NCI-H510A treated with DMSO at 0.1 percent for 48 hours (cell line): ENCODE data around the gene NFYA.

Source experiments
- DNase-seq: peaks from one replicate; lab custom pipeline; 2025; lab: John Stamatoyannopoulos, UW

The NFYA gene

DNA sequence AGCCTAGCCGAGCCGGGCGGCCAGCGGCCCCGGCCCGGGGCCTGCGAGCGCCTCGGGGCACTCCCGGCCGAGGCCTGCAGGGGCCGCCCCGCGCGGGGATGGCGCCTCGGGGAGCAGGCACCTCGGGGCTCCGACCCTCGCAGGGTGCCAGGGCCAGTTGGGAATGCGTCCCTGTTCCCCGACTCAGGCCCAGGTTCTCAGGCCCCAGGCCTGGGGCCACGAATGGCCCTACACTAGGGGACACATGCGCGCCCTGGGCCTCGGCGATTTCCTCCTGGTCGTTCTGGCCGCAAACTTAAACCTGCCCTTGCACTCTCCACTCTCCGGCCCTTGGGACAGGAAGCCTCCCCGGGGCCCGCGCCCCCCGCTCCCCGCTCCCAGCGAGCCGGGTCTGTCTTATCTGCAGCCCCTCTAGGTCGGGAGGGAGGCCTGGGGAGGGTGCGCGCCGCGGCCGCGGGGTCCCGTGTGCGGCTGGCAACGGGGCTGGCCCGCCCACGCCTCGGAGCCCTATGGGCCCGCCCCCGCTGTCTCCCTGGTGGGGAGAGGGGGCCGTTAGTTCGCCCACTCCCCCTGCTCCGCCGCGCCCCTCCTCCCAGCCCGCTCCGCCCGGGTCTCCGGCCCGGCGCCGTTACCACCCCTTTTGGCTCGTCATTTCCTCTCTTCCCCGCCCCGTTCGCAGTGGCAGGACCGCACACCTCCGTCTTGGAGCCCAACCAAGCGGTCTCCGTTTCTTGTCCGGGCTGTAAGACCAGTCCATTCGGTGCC, 611 bp downstream of the NFYA start:
- DNase-seq = peak; percentile 86

DNA sequence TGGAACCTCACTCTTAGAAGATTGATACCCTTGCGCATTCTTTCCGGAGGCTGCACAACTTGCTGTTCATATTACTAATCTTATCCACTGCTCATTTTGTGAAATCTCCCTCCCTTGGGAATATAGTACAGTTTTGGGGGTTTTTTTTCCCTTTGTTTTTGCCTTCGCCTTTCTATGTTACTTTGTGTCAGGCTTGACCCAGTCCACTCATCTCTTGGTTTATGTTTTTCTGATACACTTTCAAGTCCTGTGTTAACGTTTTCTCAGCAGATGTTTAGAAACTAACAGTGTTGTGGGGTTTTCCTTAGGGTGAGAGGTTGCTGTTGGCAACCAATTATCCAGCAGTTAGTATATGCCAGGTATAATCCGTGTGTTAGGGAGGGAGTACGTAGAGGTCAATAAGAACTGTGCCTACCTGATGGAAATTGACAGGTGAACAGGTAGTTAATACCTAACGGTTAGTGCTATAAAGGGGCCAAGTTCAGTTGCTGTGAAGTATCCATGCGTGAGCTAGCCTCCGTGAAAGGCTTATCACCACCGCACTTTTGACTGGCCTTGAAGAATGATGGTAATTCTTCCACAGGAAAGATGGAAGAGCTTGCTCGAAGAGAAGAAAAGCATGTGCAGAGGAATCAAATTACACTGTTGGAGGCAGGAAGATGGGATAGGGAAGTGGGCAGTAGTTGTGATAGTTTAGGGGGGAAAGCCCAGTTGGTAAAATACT, 1.4 kb downstream of the NFYA start:
- DNase-seq = peak; percentile 55

GRCh38 chr6:41074692-41075436, 2.1 kb downstream of the NFYA start:
- no peak for DNase-seq

GRCh38 chr6:41075651-41076626, 3.2 kb downstream of the NFYA start:
- no peak for DNase-seq

DNA sequence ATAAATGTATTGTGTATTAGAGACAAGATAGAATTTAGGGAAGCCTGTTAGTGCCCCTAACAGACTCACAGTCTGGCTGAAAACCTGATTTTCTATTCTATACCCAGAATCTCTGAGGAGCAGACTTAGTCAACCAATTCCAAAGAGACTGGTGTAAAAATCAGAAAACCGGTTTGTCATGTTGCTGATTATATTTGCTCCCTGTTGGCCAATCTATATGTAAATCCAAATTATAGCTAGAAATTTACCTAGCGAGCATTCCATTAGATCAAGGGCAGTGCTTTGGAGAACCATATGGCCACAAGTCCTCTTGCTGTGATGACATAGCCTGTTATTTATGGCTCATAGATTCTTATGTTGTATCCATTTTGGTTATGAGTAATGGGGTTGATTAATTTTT, 4.8 kb downstream of the NFYA start:
- no peak for DNase-seq

DNA sequence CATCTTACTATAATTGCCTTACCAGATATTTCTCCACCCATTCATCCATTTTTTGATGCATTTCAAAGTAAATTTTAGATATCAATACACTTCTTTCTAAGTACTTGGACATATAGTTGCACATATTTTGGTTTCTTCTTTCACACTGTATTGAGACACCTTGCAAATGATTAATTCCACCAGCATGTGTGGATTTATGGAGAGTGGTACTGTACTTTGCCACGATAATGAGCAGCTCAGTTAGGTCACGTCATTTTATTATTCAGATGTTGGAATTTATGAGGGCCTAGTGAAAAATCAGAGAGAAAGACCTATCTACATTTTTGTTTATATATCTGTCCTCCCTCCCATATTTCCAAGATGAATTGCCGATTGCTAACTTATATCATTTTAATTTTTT, 5.3 kb downstream of the NFYA start:
- DNase-seq = no peak

DNA sequence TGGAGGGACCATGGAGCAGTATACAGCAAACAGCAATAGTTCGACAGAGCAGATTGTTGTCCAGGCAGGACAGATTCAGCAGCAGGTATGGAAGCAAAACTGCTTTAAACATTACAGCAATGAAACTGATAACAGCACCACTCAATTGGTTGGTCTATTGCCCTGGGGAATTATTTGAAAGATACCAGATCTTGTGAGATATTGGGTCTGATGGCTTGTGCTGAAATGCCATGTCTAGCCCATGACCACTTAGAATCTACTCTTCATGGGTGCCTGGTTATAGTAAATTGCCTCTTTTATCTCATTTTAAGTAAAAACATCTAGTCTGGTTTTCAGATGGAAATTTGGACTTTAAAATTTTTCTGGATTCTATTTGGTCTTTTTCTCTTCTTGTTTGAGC, 6.3 kb downstream of the NFYA start:
- no peak for DNase-seq

GRCh38 chr6:41080621-41081020, 7.8 kb downstream of the NFYA start:
- DNase-seq = no peak

DNA sequence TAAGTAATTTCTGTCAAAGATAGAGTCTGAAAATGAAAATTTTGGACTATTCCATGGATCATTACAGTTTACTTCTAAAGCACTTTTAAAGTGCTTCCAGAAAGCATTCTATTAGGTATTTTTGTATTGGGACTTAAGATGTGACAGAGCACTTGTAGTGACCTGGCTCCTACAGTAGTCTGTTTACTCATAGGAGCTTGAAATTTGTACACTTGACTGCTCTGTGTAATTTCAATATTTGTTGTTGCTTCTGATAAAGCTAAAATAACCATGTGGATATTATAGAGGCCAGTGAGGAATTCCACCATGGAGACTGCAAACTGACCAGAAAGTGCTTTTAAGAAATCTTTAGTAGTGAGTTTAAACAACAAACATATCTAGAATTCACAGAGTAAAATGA, 10.3 kb downstream of the NFYA start:
- no peak for DNase-seq

DNA sequence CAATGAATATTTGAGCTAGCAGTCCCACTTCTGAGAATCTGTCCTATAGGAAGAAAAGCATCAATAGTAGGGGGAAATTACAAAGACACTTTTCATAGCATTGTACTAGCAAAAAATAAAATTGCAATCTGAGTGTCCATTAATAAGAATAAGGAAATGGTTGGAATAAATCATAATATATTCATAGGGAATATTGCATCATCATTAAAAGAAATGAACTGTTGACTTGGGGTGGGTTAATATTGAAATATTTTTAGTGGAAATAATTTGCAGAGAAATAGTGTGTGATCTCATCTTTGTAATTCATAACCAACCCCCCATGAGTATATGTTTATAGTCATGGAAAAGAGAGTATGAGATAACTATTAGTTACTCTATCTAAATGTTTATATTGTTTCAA, 12.4 kb downstream of the NFYA start:
- DNase-seq = no peak

GRCh38 chr6:41088451-41088850, 15.7 kb downstream of the NFYA start:
- no peak for DNase-seq

DNA sequence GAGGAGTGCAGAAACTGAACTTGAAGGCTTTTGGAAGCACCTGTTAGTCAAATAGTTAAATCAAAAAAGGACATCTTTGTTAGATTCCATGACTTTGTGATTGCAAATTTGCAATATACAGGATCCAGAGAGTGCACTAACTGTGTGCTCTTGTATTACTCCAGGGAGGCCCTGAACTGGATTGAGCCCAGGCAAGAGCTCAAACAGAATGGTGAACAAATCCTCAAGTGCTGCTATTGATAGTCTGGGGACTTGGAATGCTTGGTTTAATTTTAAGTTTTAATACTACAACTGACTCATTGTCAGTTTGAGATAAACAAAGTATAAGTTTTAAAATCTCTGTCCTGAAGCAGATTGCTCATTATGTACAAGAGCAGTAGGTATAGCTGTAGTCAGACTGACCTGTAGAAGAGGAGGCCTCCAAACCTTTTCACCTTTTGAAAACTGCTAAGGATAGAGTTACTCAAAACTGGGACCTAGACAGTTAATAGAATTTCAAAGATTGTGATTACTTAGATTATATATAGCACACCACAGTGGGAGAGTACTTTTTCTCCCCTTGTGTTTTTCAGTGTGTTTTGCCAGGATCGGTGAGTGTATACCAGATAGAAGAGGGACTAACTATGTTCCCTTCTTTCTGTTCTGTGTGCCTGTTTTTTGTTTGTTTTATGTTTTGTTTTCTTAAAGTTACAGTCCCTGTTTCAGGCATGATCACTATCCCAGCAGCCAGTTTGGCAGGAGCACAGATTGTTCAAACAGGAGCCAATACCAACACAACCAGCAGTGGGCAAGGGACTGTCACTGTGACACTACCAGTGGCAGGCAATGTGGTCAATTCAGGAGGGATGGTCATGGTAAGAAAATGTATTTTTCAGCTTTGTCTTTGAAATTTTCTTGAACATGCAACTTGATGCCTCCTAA, 18.3 kb downstream of the NFYA start:
- DNase-seq = no peak

GRCh38 chr6:41092421-41093140, 19.8 kb downstream of the NFYA start:
- peak; percentile 32 for DNase-seq

GRCh38 chr6:41093729-41094128, 21.0 kb downstream of the NFYA start:
- DNase-seq = no peak

- DNase-seq = no peak
Observed at GRCh38 chr6:41097467-41098090, 24.8 kb downstream of the NFYA start.

- DNase-seq = no peak
Observed at GRCh38 chr6:41098366-41098765, 25.6 kb downstream of the NFYA start.

GRCh38 chr6:41100871-41101287, 28.1 kb downstream of the NFYA start:
- no peak for DNase-seq

DNA sequence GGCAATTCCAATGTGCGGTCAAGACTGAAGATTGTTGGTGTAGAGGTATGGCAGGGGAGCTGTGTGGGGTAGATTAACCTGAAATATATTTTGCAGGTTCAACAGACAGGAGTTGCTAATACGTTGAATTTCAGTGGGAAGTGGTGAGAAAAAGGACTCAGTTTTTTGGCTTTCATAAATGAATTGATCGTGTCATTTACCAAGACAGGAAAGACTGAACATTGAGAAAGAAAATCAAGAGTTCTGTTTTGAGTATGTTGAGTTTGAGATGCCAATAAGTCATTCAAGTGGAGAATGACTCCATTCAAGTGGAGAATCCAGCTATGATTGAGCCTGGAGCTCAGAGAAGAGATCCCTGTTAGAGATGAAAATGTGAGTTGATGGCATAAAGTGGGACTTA, 31.1 kb downstream of the NFYA start:
- DNase-seq = no peak

- DNase-seq = no peak
Observed at GRCh38 chr6:41111017-41111416, 38.2 kb downstream of the NFYA start.
